Suppressor macrophage treated with lipopolysaccharide for 1 hour (primary cell): ENCODE measurements around the gene ZFX.

Experiments used
- DNase-seq, 3 donors: peaks; one replicate each; pipeline ENCODE4 v3.0.0-alpha.2; 2020 to 2022

Gene ZFX

GRCh38 chrX:24203072-24203808 lies 53.7 kb downstream of the ZFX start:
- no peak for DNase-seq

DNA sequence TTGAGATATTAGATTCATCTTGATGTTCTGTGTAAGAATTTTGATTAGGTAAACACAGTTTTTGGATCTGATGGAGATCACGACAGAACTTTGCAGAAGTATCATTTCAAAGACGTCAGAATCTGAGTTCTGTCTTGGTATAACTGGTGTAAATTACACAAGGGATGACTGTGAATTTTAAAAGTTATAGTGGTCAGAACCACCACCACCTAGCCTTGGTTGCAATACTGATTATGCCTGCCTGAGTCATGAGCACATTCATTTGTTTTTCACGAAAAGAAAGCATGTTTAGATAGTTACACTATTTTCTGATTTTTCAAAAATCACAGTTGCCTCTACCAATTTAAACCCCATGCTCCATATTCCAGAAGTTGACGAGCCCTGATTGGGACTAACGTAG lies 54.8 kb downstream of the ZFX start:
- peak in 2 of 3 donors; percentile 42 to 45 for DNase-seq

DNA sequence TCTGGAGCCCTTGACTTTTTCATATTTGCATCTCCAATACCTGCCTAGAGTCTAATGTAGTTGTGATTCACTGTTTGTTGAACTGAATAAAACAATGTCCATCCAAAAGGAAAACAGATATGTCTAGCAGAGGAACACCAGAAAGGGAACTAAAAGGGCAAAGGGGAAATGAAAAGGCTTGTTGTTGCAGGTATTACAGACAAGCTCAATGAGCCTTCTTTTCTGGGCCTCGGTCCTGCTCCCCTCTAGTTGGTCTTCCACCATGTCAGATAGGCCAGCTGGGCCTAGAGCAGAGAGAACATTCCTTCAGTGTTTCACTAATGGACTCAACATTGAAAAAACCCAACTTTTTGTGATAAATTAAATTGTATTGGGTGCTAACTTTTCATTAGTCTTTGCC lies 55.4 kb downstream of the ZFX start:
- DNase-seq = no peak

DNA sequence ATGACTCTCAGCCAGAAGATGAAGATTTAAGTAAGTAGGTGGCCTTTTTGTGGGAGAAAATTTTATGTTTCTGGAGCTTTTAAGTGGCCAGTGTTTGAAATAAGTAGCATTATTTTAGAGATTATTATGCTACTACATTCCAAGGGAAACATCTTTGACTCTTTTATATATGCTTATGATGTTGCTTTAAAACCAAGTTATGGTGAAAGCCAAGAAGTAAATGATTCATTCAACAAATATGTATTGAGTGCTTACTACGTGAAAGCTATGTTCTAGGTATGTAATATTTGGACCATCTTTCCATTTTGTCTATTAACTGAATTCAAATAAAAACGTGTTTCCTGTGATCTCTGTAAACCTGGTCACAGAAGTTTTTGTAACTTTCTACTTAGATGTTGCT lies 58.3 kb downstream of the ZFX start:
- DNase-seq = no peak

GRCh38 chrX:24208496-24209240 lies 59.1 kb downstream of the ZFX start:
- no peak for DNase-seq

DNA sequence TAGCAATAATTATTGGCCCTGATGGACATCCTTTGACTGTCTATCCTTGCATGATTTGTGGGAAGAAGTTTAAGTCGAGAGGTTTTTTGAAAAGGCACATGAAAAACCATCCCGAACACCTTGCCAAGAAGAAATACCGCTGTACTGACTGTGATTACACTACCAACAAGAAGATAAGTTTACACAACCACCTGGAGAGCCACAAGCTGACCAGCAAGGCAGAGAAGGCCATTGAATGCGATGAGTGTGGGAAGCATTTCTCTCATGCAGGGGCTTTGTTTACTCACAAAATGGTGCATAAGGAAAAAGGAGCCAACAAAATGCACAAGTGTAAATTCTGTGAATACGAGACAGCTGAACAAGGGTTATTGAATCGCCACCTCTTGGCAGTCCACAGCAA lies 60.7 kb downstream of the ZFX start:
- DNase-seq = no peak

DNA sequence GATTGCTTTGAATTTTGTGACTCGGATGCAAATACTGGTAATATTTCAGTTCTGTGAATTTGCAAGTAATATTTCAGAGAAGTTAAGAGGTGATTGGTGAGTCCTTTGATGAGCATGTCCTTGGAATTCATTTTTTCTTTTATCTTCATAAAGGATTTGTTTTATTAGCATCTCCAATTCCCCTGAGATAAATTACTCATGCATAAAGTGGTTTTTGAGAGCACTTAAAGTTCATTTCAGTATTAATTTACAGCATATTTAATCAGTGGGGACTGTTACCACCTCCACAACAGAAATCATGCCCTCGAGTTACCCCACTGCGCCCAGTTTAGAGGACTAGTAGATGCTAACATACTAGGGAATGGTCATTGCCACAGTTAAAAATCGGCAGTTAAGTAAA lies 65.0 kb downstream of the ZFX start:
- DNase-seq = no peak

GRCh38 chrX:24215272-24215671 lies 65.7 kb downstream of the ZFX start:
- no peak for DNase-seq

DNA sequence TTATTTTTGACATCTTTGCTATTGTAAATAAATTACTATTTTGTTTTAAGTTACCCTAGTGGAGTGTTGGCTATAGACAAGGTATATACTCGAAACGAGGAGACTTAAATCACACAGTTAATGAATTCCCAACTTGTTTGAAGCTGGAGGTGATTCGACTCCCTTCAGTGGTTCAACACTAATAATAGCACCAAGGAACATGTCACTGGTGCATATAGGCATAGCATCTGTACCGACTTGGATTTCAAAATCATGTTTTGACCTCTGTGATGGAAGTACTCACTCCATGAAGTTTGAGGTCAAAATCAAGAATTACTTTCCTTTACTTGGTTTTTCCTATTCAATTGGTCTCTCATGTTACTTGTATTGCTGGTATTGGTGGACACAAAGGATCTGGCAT lies 66.5 kb downstream of the ZFX start:
- no peak for DNase-seq

GRCh38 chrX:24216827-24217226 lies 67.3 kb downstream of the ZFX start:
- DNase-seq = no peak

DNA sequence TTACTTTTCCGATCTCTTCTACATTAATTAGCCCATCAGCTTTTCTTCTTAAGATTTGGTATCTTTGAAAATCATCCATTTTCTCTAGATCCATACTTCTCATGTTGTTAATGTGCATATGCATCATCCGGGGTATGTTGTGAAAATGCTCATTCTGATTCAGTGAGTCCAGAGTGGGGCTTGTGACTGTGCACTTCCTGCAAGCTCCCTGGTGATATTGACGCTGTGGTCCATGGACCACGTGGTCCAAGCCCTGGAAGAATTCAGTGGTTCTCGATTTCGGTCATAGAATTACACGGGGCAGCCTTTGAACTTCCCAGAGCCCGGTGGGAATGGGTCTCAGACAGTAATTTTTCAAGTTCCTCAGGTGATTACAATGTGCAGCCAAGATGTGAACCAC lies 69.8 kb downstream of the ZFX start:
- peak in 1 of 3 donors; percentile 47 for DNase-seq

DNA sequence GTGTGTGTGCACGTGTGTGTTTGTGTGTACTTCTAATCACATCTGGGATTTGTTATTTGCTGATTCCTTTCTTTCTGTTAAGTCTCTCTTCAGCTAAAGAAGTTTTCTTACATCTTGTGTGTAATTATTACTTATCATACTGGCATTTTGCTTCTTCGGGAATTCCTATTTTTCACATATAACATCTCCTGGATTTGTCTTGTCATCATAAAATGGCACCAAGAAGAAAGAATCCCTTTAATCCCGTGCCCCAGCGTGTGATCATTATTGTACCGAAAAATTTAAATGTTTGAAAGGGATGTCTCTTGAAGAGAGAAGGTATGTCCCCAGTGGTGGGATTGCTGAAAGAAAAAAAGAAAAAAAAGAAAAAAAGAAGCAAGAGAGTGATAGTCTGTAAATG lies 72.3 kb downstream of the ZFX start:
- DNase-seq = no peak

- DNase-seq = no peak
These were observed 75.7 kb downstream of the ZFX start for GRCh38 chrX:24225265-24225664.

DNA sequence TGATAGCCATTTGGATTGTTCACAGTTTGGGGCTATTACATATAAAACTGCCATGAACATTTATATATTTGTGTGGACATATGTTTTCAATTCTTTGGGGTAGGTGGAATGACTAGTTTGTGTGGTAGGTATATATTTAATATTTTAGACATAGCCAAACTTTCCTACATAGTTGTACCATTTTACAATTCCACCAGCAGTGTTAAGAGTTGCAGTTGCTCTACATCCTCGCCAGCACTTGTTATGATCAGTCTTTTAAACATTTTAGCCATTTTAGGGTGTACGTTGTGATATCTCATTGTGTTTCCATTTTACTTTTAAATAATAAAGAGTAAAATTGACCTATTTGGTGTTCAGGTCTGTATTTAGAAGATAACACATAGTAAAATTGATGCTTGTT lies 76.6 kb downstream of the ZFX start:
- DNase-seq = no peak

DNA sequence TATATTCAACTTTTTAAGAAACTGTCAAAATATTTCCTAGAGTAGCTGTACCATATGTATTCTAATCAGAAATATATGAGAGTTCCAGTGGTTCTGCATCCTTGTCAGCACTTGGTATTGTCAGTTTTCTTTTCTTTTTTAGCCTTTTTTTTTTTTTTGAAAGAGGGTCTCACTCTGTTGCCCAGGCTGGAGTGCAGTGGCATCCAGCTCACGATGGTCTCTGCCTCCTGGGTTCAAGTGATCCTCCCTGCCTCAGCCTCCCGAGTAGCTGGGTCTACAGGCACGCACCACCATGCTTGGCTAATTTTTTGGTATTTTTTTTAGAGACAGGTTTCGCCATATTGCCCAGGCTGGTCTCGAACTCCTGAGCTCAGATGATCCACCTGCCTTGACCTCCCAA lies 79.1 kb downstream of the ZFX start:
- no peak for DNase-seq

- no peak for DNase-seq
These were observed 79.9 kb downstream of the ZFX start for GRCh38 chrX:24229400-24229879.

- no peak for DNase-seq
These were observed 80.4 kb downstream of the ZFX start for GRCh38 chrX:24229976-24230375.

GRCh38 chrX:24231131-24231540 lies 81.6 kb downstream of the ZFX start:
- DNase-seq = peak; percentile 38 to 59 (median 46)

DNA sequence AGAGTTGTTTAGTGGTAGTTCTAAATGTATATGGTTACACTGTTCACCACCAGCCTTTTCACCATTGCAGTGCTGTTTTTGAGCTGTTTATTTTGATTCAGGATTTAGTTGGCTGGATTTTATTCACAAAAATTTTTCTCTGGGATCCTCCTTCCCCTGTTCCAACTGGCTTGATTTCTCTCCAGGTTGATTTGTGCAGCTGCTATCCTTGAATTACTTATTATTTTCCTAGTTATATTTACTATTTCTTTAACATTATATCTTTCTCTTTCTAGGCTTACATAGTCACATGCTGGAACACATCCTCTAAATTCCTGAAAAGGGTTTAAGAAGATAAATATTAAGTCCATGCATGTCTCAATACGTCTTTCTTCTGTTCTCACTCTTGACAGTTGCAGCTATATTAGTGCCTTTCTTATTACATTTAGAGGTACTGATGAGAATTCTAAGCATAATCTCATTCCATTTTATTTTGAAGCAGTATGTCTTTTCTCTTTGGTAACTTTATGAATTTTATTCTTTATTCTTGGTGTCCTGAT lies 82.2 kb downstream of the ZFX start:
- DNase-seq = no peak

- no peak for DNase-seq
These were observed 83.3 kb downstream of the ZFX start for GRCh38 chrX:24232796-24233195.

DNA sequence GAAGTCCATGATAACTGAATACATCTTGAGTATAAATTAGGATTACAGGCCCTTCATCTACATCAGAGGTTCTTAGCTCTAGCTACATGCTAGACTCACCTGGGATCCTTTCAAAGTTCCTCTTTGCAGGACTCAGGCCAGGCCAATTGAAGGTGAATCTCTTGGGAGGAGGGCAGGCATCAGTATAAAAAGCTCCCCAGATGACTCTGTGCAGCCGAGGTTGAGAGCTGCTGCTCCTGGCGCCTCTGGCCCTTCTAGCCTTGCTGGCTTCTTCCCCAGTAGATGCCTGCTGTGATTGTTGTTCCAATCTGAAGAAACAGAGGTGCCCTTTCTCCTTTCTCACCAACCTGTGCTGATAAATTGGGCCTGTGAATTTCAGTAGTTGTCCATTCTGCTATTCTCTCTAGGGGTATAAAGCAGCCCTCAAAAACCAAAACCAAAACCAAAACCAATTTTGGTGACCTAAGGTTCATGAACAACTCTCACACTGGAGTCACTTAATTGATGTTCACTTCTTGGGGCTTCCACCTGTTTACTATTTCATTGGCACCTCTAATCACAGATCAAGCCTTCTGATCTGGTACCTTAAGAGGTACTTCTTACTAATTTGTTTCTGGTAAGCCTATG lies 85.7 kb downstream of the ZFX start:
- no peak for DNase-seq

DNA sequence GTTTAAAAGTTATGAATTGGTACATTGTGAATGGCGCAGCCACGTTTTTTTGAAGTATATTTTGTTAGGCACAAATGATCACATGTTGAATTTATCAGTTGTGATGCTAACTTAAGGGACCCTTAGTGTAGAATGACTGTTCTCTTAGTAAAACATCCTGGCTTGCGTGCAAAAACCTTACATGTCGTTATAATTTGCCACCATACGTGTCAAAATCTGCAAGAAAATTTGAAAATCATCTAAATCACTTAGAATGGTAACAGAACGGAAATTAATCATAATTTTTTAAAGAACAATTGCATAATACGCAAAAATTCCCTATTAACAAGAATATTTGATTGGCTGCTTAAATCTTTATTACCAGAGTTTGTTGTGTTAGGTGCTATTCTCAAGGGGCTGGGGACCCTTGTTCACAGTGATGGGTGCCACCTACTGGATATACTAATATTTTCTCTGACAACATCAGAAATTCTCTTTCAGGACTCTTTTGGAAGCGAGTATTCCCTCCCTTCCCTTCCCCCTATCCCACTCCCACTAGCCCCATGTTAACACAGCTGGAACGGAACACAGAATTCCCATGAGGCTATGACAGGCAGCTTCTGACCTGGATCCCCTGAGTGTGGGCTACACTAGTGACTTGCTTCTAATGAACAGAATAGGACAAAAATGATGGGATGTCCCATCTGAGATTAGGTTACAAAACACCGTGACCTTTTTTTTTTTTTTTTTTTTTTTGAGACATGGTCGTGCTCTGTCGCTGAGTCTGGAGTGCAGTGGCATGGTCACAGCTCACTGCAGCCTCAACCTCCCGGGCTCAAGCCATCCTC lies 92.5 kb downstream of the ZFX start:
- DNase-seq = peak in 1 of 3 donors; percentile 29
